UCSD-AML1 (cell line): ENCODE data around the gene FOXK2.

Source experiments
- DNase-seq: peaks from one replicate; lab custom pipeline; 2025; ENCODE audit not compliant: unreplicated experiment; lab: John Stamatoyannopoulos, UW

Gene FOXK2

GRCh38 chr17:82602487-82602886, 83.0 kb downstream of the FOXK2 start:
- DNase-seq, result no peak

GRCh38 chr17:82602986-82603710, 83.6 kb downstream of the FOXK2 start:
- no peak for DNase-seq

GRCh38 chr17:82603981-82604448, 84.5 kb downstream of the FOXK2 start:
- DNase-seq, result peak; percentile 81

- no peak for DNase-seq
Measured at GRCh38 chr17:82604532-82604931, 85.0 kb downstream of the FOXK2 start.

GRCh38 chr17:82605939-82606600, 86.5 kb downstream of the FOXK2 start:
- DNase-seq, result no peak

GRCh38 chr17:82608816-82609215, 89.3 kb downstream of the FOXK2 start:
- no peak for DNase-seq

GRCh38 chr17:82609655-82610054, 90.1 kb downstream of the FOXK2 start:
- DNase-seq, result no peak

- DNase-seq, result no peak
Measured at GRCh38 chr17:82611140-82612058, 91.9 kb downstream of the FOXK2 start.

GRCh38 chr17:82613283-82614094, 94.0 kb downstream of the FOXK2 start:
- DNase-seq, result no peak

GRCh38 chr17:82614095-82614631, 94.6 kb downstream of the FOXK2 start:
- no peak for DNase-seq

GRCh38 chr17:82615084-82616020, 95.8 kb downstream of the FOXK2 start:
- peak; percentile 21 for DNase-seq

GRCh38 chr17:82616021-82616711, 96.6 kb downstream of the FOXK2 start:
- DNase-seq, result no peak

GRCh38 chr17:82619211-82619610, 99.7 kb downstream of the FOXK2 start:
- DNase-seq, result no peak

- DNase-seq, result no peak
Measured at GRCh38 chr17:82619641-82620040, 100.1 kb downstream of the FOXK2 start.

- no peak for DNase-seq
Measured at GRCh38 chr17:82623707-82624106, 104.2 kb downstream of the FOXK2 start.

GRCh38 chr17:82627405-82627804, 107.9 kb downstream of the FOXK2 start:
- DNase-seq, result no peak

- no peak for DNase-seq
Measured at GRCh38 chr17:82629748-82630147, 110.2 kb downstream of the FOXK2 start.

GRCh38 chr17:82630212-82630611, 110.7 kb downstream of the FOXK2 start:
- no peak for DNase-seq

- DNase-seq, result no peak
Measured at GRCh38 chr17:82631544-82631943, 112.0 kb downstream of the FOXK2 start.
